SK-N-SH (cell line): Measurements from ENCODE around the gene SPINK5. TPM values are rescaled to one million over a fixed set of nuclear protein-coding genes. Genes with fewer than 3 reads are reported as not detected.

ENCODE experiments used
- CTCF ChIA-PET: fragments of 300-600, 350-600 bp; formaldehyde crosslinking; extraction: SDS; loops from one replicate; lab custom pipeline; 2021; lab: Yijun Ruan, JAX
- POLR2A ChIA-PET: fragments of 350-600 bp; sonication (Branson Sonifier 250); formaldehyde crosslinking; extraction: SDS; loops from one replicate; lab custom pipeline; 2020; ENCODE audit warnings: antibody characterized with exemption, inconsistent platforms; lab: Yijun Ruan, JAX
- DNase-seq: peaks from one replicate; pipeline ENCODE4 v3.0.0; 2012
- H2AFZ ChIP-seq: fragments of 200-600 bp; sonication (generic); 2 replicates; pipeline ENCODE4 v1.8.1; 2016; ENCODE audit warnings: antibody characterized with exemption, mild to moderate bottlenecking, low read depth
- H3F3A ChIP-seq: fragments of 200-600 bp; sonication (generic); replicated peaks from 2 replicates; pipeline ENCODE3; 2016; ENCODE audit warnings: antibody characterized with exemption, mild to moderate bottlenecking; ENCODE audit not compliant: insufficient read depth
- H3K27ac ChIP-seq, 2 experiments: fragments of 200-500 bp in 1 of 2; fragments of 200-600 bp in 1 of 2; sonication (Bioruptor generic) in 1 of 2; sonication (generic), shearing (Covaris generic) in 1 of 2; 2 replicates each; pipeline versions ENCODE4 v1.5.1 to v1.6.1; 2014 to 2016; ENCODE audit warnings: low read depth in 2 of 2, inconsistent platforms in 1 of 2, low read length in 1 of 2, mild to moderate bottlenecking in 1 of 2, mixed read lengths in 1 of 2
- H3K27me3 ChIP-seq: fragments of 200-600 bp; sonication (generic), shearing (Covaris generic); 2 replicates; pipeline ENCODE4 v1.6.1; 2016; ENCODE audit warnings: mixed run types; ENCODE audit not compliant: insufficient read depth
- H3K36me3 ChIP-seq, 2 experiments: fragments of 200-500 bp in 1 of 2; fragments of 200-600 bp in 1 of 2; sonication (Bioruptor generic) in 1 of 2; sonication (generic) in 1 of 2; replicated peaks in 1 of 2; 2 replicates each; pipeline versions ENCODE3 to v1.5.1; 2014 to 2016; ENCODE audit warnings: low read length in 1 of 2, mild to moderate bottlenecking in 1 of 2; ENCODE audit not compliant: insufficient read depth in 2 of 2, control insufficient read depth in 1 of 2
- H3K4me1 ChIP-seq, 2 experiments: fragments of 200-500 bp in 1 of 2; fragments of 200-600 bp in 1 of 2; sonication (Bioruptor generic) in 1 of 2; sonication (generic), shearing (Covaris generic) in 1 of 2; 2 replicates each; pipeline versions ENCODE4 v1.5.1 to v1.6.1; 2014 to 2016; ENCODE audit warnings: low read depth in 1 of 2, low read length in 1 of 2, mixed run types in 1 of 2; ENCODE audit not compliant: insufficient read depth in 2 of 2, control insufficient read depth in 1 of 2
- H3K4me2 ChIP-seq: fragments of 200-600 bp; sonication (generic), shearing (Covaris generic); 2 replicates; pipeline ENCODE4 v1.6.1; 2017; ENCODE audit warnings: mixed run types
- H3K4me3 ChIP-seq, 2 experiments: fragments of 200-500 bp in 1 of 2; fragments of 200-600 bp in 1 of 2; sonication (Bioruptor generic) in 1 of 2; sonication (generic), shearing (Covaris generic) in 1 of 2; 2 replicates each; pipeline versions ENCODE4 v1.5.1 to v1.8.1; 2014 to 2016; ENCODE audit warnings: low read depth in 2 of 2, inconsistent platforms in 1 of 2, low read length in 1 of 2, mild to moderate bottlenecking in 1 of 2, mixed read lengths in 1 of 2, moderate library complexity in 1 of 2
- H3K79me2 ChIP-seq: fragments of 200-600 bp; sonication (generic); 2 replicates; pipeline ENCODE4 v1.8.1; 2017; ENCODE audit warnings: mild to moderate bottlenecking; ENCODE audit not compliant: insufficient read depth
- H3K9ac ChIP-seq: fragments of 200-600 bp; sonication (generic); 2 replicates; pipeline ENCODE4 v1.6.1; 2017; ENCODE audit warnings: mixed run types
- H3K9me2 ChIP-seq: fragments of 200-600 bp; sonication (generic); 2 replicates; pipeline ENCODE4 v1.6.1; 2017; ENCODE audit warnings: mixed run types
- H3K9me3 ChIP-seq: fragments of 200-600 bp; sonication (generic); 2 replicates; pipeline ENCODE4 v1.6.1; 2017; ENCODE audit warnings: mixed run types, mild to moderate bottlenecking, moderate library complexity
- H4K20me1 ChIP-seq: fragments of 200-600 bp; sonication (generic); 2 replicates; pipeline ENCODE4 v1.6.1; 2017; ENCODE audit warnings: mild to moderate bottlenecking, mixed run types; ENCODE audit not compliant: insufficient read depth
- ELF1 ChIP-seq: IDR thresholded peaks from 2 replicates; pipeline ENCODE4 v1.4.0; 2012
- EP300 ChIP-seq, 2 experiments: IDR thresholded peaks; 2 replicates each; pipeline versions ENCODE4 v1.4.0 to v1.6.1; 2012; ENCODE audit warnings: borderline replicate concordance in 1 of 2, low read depth in 1 of 2, low read length in 1 of 2
- EZH2phosphoT487 ChIP-seq: fragments of 200-600 bp; sonication (generic); IDR thresholded peaks from 2 replicates; pipeline ENCODE4 v1.6.1; 2017; ENCODE audit warnings: low read depth, mixed run types, mild to moderate bottlenecking, antibody characterized with exemption, moderate library complexity, borderline replicate concordance
- FOXM1 ChIP-seq: IDR thresholded peaks from 2 replicates; pipeline ENCODE4 v1.4.0; 2012; ENCODE audit warnings: low read depth, mild to moderate bottlenecking
- GABPA ChIP-seq: IDR thresholded peaks from 2 replicates; pipeline ENCODE4 v1.4.0; 2012; ENCODE audit warnings: low read depth, mild to moderate bottlenecking
- IRF3 ChIP-seq: fragments of 150-350 bp; IDR thresholded peaks from 2 replicates; pipeline ENCODE4 v1.6.1; 2016; ENCODE audit warnings: mild to moderate bottlenecking, low read depth, low read length
- JUND ChIP-seq: IDR thresholded peaks from 2 replicates; pipeline ENCODE4 v1.4.0; 2012
- MAX ChIP-seq: IDR thresholded peaks from 2 replicates; pipeline ENCODE4 v1.4.0; 2012; ENCODE audit warnings: low read depth
- MXI1 ChIP-seq: IDR thresholded peaks from 2 replicates; pipeline ENCODE4 v1.6.1; 2012; ENCODE audit warnings: mild to moderate bottlenecking, low read depth, low read length, improper control_type of control experiment
- NFIC ChIP-seq: IDR thresholded peaks from 2 replicates; pipeline ENCODE4 v1.4.0; 2012; ENCODE audit warnings: borderline replicate concordance
- NRF1 ChIP-seq: IDR thresholded peaks from 2 replicates; pipeline ENCODE4 v1.6.1; 2012; ENCODE audit warnings: low read depth, mild to moderate bottlenecking, low read length
- PBX3 ChIP-seq: IDR thresholded peaks from 2 replicates; pipeline ENCODE4; 2012
- POLR2AphosphoS5 ChIP-seq: IDR thresholded peaks from 2 replicates; pipeline ENCODE4 v1.6.1; 2012; ENCODE audit warnings: low read depth, low read length
- RAD21 ChIP-seq: IDR thresholded peaks from 2 replicates; pipeline ENCODE4 v1.6.1; 2012; ENCODE audit warnings: mild to moderate bottlenecking, low read length
- RFX5 ChIP-seq: IDR thresholded peaks from 2 replicates; pipeline ENCODE4 v1.6.1; 2012; ENCODE audit warnings: mild to moderate bottlenecking, improper control_type of control experiment, low read length
- RXRA ChIP-seq: IDR thresholded peaks from 2 replicates; pipeline ENCODE4 v1.4.0; 2012; ENCODE audit warnings: low read depth, mild to moderate bottlenecking, borderline replicate concordance
- TAF1 ChIP-seq: IDR thresholded peaks from 2 replicates; pipeline ENCODE4 v1.6.1; 2012; ENCODE audit warnings: low read depth, mild to moderate bottlenecking, low read length, moderate library complexity, borderline replicate concordance
- TCF12 ChIP-seq: IDR thresholded peaks from 2 replicates; pipeline ENCODE4 v1.4.0; 2012
- TEAD4 ChIP-seq: IDR thresholded peaks from 2 replicates; pipeline ENCODE4 v1.4.0; 2012; ENCODE audit warnings: mild to moderate bottlenecking, borderline replicate concordance; ENCODE audit not compliant: insufficient read depth
- USF1 ChIP-seq: IDR thresholded peaks from 2 replicates; pipeline ENCODE4 v1.4.0; 2012; ENCODE audit warnings: low read depth, borderline replicate concordance
- YY1 ChIP-seq: IDR thresholded peaks from 2 replicates; pipeline ENCODE4 v1.4.0; 2012; ENCODE audit warnings: low read depth, mild to moderate bottlenecking
- ZBTB33 ChIP-seq: IDR thresholded peaks from 2 replicates; pipeline ENCODE4 v1.4.0; 2012; ENCODE audit warnings: low read depth, borderline replicate concordance
- WGBS: methylation state at CpG from one replicate; pipeline ENCODE4 v1.1.6; 2017; ENCODE audit warnings: low lambda C conversion rate; 5-methylcytosine and 5-hydroxymethylcytosine counted together
- polyA plus RNA-seq, 3 experiments: library from polyadenylated mRNA; depleted of rRNA; stranded (reverse); fragments of >200 nt; gene quantifications; 2 replicates each; pipeline ENCODE4 v1.2.3, GENCODE V29; 2012

SPINK5 gene
- polyA plus RNA-seq, 1 of the 3 experiments (the other 2 are of a cell fraction), result not detected

- POLR2A ChIA-PET, result no interaction called here
- TF ChIP-seq TAF1 (no peak), POLR2AphosphoS5 (no peak), IRF3 (no peak), RFX5 (no peak), MXI1 (no peak), TEAD4 (no peak), EZH2phosphoT487 (no peak), YY1 (no peak), GABPA (no peak), EP300 (IDR thresholded peaks at IDR 0.05; ENCODE audit: borderline replicate concordance in 1 of 2, low read depth in 1 of 2, low read length in 1 of 2) (no peak)
- no peak overlapping the region for H3K4me3 ChIP-seq
Observed at GRCh38 chr5:148152781-148153180, 89.0 kb downstream of the SPINK5 start.

GRCh38 chr5:148156609-148157008, 92.8 kb downstream of the SPINK5 start:
- ChIA-PET POLR2A (no interaction called here), CTCF (interaction anchor here (0.7 to 1.0 kb wide), 2 partner anchors 23 to 613 kb away, joined by 3 read pairs; no protein-coding TSS in a partner anchor)
- H3K4me1 ChIP-seq, result no peaks in the 10 kb centered on the region
- H3K27me3 ChIP-seq, result no peaks in the 10 kb centered on the region
- no peaks in the 10 kb centered on the region for H3F3A ChIP-seq
- H3K9me3 ChIP-seq, result no peaks in the 10 kb centered on the region
- H3K79me2 ChIP-seq, result no peaks in the 10 kb centered on the region
- H3K9ac ChIP-seq, result no peak overlapping the region
- no peaks in the 10 kb centered on the region for H3K36me3 ChIP-seq
- no peak overlapping the region for H3K4me3 ChIP-seq
- H4K20me1 ChIP-seq, result no peaks in the 10 kb centered on the region
- no peak overlapping the region for H3K4me2 ChIP-seq
- no peak overlapping the region for H2AFZ ChIP-seq
- no peak for DNase-seq
- H3K27ac ChIP-seq, result no peak overlapping the region
- 3% methylated on average over 1 of the region's 1 CpG for WGBS
- TF ChIP-seq ELF1, result no peak
- no peak for TF ChIP-seq TAF1
- no peak for TF ChIP-seq TCF12
- no peak for TF ChIP-seq PBX3
- no peak for TF ChIP-seq POLR2AphosphoS5
- no peak for TF ChIP-seq IRF3
- no peak for TF ChIP-seq NFIC
- no peak for TF ChIP-seq RXRA
- no peak for TF ChIP-seq USF1
- TF ChIP-seq NRF1, result no peak
- TF ChIP-seq MAX, result no peak
- TF ChIP-seq YY1, result no peak
- no peak for TF ChIP-seq JUND
- no peak for TF ChIP-seq FOXM1
- TF ChIP-seq ZBTB33, result no peak
- TF ChIP-seq RAD21, result no peak
- no peaks in the 10 kb centered on the region for H3K9me2 ChIP-seq

More at GRCh38 chr5:148152781-148153180, 89.0 kb downstream of the SPINK5 start:
- Histone ChIP-seq H3K9me3 (no peaks in the 10 kb centered on the region), H3K79me2 (no peaks in the 10 kb centered on the region), H3K4me1 (no peaks in the 10 kb centered on the region), H3K9me2 (no peaks in the 10 kb centered on the region), H4K20me1 (no peaks in the 10 kb centered on the region), H2AFZ (no peak overlapping the region), H3K27ac (no peak overlapping the region), H3K36me3 (no peaks in the 10 kb centered on the region), H3K27me3 (no peaks in the 10 kb centered on the region), H3K9ac (no peak overlapping the region), H3K4me2 (no peak overlapping the region), H3F3A (no peaks in the 10 kb centered on the region)
- DNase-seq, result no peak
- CTCF ChIA-PET, result interaction anchor here (1.4 kb wide), 1 partner anchor 32 kb away, joined by 3 read pairs; no protein-coding TSS in a partner anchor
